ENCODE data around the gene SLC19A1.
"Not testable (repeated sequence)": the region's sequence is repeated elsewhere in the genome, so short reads cannot be mapped to it uniquely, and the experiment has no call there.

The SLC19A1 gene

DNA sequence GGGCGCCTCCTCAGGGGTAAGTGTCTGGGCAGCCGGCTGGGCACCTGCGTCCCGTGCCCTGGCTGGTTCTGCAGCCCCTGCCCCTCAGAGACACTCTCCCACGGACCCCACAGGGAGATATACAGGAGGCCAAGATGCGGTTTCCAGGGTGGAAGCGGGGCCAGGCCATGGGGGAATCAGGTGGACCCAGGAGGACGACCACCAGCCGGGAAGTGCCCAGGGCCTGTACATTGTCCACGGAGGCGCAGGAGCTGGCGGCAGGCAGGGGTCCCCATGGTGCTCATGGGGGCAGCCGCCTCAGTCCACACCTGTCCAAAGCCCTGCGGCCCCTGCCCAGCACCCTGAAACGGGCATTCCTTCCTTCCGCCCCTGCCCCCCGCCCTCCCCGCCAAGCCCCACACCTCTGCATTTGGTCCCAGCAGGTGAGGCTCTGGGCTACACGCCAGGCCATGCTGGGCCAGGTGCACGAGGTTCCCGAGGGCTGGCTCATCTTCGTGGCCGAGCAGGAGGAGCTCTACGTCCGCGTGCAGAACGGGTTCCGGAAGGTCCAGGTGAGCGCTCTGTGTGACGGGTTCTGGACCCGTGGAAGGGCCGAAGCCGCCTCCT lies 36.7 kb downstream of the SLC19A1 start:
- peaks cover 2% of the 10 kb centered on the region for H3K9me3 Mint-ChIP-seq
- TF ChIP-seq CTCF (IDR thresholded peaks at IDR 0.05; ENCODE audit: unreplicated experiment in 3 of 3), result no peak

DNA sequence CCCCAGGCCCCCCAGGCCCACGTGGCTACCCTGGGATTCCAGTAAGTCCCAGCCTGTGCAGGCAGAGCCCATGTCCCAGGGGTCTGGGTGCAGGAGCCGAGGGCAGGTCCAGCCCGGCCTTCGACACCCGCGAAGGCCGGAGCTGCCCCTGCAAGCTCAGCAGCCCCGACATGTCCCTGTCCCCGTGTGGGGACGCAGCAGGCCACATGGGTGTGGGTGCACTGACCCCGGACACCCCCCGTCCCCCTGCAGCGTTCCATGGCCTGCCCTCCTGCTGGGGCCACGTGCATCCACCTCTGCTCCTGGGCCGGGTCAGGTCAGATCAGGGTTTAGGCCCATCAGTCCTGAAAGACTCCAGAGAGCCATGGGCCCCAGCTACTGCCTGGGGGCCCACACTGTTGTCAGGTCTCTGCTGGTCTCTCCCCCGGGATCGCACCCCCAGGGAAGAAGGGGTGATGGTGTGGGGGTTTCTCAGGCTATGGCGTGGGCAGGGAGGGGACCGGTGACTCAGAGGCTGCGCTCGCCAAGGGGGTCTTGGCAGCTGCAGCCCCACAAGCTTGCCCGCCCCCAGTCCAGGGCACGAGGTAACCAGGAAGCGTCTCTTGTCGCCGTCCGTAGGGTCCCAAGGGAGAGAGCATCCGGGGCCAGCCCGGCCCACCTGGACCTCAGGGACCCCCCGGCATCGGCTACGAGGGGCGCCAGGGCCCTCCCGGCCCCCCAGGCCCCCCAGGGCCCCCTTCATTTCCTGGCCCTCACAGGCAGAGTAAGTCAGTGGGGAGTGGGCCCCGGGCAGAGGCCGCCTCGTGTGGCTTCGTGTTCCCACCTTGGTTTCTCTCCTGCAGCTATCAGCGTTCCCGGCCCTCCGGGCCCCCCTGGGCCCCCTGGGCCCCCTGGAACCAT lies 37.5 kb downstream of the SLC19A1 start:
- peaks cover 9% of the 10 kb centered on the region for H3K36me3 Mint-ChIP-seq (ENCODE audit: low read depth)
- no peaks in the 10 kb centered on the region for H3K4me1 Mint-ChIP-seq
- no peak overlapping the region for H3K27ac Mint-ChIP-seq
- H3K9me3 Mint-ChIP-seq, result peaks cover 2% of the 10 kb centered on the region
- no peaks in the 10 kb centered on the region for H3K27me3 Mint-ChIP-seq (ENCODE audit: low read depth)
- no peak for TF ChIP-seq CTCF (IDR thresholded peaks at IDR 0.05; ENCODE audit: unreplicated experiment in 3 of 3)
- no peak overlapping the region for H3K4me3 Mint-ChIP-seq

More for the DNA sequence above, 36.7 kb downstream of the SLC19A1 start:
- Mint-ChIP-seq H3K36me3 (ENCODE audit: low read depth) (peaks cover 8% of the 10 kb centered on the region), H3K27ac (no peak overlapping the region), H3K4me3 (no peak overlapping the region), H3K4me1 (no peaks in the 10 kb centered on the region), H3K27me3 (ENCODE audit: low read depth) (no peaks in the 10 kb centered on the region)

DNA sequence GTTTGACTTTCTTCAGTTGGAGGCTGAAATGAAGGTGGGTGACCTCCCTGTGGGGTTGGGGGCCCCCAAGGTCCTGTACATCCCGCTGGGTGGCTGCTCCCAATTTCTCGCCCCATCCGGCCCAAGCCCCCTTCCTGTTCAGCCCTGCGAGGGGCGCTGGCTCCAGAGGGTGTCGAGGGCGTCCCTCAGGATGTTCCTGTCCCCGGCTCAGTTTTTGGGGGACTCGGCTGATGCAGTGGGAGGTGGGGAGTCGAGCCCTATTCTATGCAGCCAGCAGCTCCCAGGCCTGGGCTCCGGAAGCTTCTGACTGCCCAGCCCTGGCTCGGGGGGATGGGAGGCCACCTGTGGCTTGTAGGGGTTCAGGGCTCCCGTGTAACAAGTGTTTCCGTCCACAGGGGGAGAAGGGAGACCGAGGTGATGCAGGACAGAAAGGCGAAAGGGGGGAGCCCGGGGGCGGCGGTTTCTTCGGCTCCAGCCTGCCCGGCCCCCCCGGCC lies 38.2 kb downstream of the SLC19A1 start:
- no peaks in the 10 kb centered on the region for H3K4me1 Mint-ChIP-seq
- H3K4me3 Mint-ChIP-seq, result no peak overlapping the region
- peaks cover 2% of the 10 kb centered on the region for H3K9me3 Mint-ChIP-seq
- no peaks in the 10 kb centered on the region for H3K27me3 Mint-ChIP-seq (ENCODE audit: low read depth)
- H3K27ac Mint-ChIP-seq, result no peak overlapping the region
- no peak for TF ChIP-seq CTCF (IDR thresholded peaks at IDR 0.05; ENCODE audit: unreplicated experiment in 3 of 3)
- peaks cover 14% of the 10 kb centered on the region for H3K36me3 Mint-ChIP-seq (ENCODE audit: low read depth)

DNA sequence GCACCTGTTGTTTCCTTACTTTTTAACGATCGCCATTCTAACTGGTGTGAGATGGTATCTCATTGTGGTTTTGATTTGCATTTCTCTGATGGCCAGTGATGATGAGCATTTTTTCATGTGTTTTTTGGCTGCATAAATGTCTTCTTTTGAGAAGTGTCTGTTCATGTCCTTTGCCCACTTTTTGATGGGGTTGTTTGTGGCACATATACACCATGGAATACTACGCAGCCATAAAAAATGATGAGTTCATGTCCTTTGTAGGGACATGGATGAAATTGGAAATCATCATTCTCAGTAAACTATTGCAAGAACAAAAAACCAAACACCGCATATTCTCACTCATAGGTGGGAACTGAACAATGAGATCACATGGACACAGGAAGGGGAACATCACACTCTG lies 39.0 kb downstream of the SLC19A1 start:
- not testable (repeated sequence) for H3K9me3 Mint-ChIP-seq; H3K27me3 Mint-ChIP-seq (ENCODE audit: low read depth); H3K4me1 Mint-ChIP-seq; H3K4me3 Mint-ChIP-seq; H3K27ac Mint-ChIP-seq
- peaks cover 20% of the 10 kb centered on the region for H3K36me3 Mint-ChIP-seq (ENCODE audit: low read depth)

GRCh38 chr21:45502600-45502999 lies 39.6 kb downstream of the SLC19A1 start:
- no peak overlapping the region for H3K4me3 Mint-ChIP-seq
- H3K27ac Mint-ChIP-seq, result no peak overlapping the region
- H3K36me3 Mint-ChIP-seq (ENCODE audit: low read depth), result peaks cover 20% of the 10 kb centered on the region
- no peaks in the 10 kb centered on the region for H3K27me3 Mint-ChIP-seq (ENCODE audit: low read depth)
- TF ChIP-seq CTCF (IDR thresholded peaks at IDR 0.05; ENCODE audit: unreplicated experiment in 3 of 3), result no peak
- H3K4me1 Mint-ChIP-seq, result no peaks in the 10 kb centered on the region
- peaks cover 2% of the 10 kb centered on the region for H3K9me3 Mint-ChIP-seq

GRCh38 chr21:45502006-45502345 lies 40.3 kb downstream of the SLC19A1 start:
- TF ChIP-seq CTCF (IDR thresholded peaks at IDR 0.05; ENCODE audit: unreplicated experiment in 3 of 3), result no peak
- Mint-ChIP-seq H3K9me3 (peaks cover 2% of the 10 kb centered on the region), H3K27me3 (ENCODE audit: low read depth) (no peaks in the 10 kb centered on the region), H3K27ac (no peak overlapping the region), H3K4me1 (no peaks in the 10 kb centered on the region), H3K4me3 (no peak overlapping the region), H3K36me3 (ENCODE audit: low read depth) (peaks cover 20% of the 10 kb centered on the region)

DNA sequence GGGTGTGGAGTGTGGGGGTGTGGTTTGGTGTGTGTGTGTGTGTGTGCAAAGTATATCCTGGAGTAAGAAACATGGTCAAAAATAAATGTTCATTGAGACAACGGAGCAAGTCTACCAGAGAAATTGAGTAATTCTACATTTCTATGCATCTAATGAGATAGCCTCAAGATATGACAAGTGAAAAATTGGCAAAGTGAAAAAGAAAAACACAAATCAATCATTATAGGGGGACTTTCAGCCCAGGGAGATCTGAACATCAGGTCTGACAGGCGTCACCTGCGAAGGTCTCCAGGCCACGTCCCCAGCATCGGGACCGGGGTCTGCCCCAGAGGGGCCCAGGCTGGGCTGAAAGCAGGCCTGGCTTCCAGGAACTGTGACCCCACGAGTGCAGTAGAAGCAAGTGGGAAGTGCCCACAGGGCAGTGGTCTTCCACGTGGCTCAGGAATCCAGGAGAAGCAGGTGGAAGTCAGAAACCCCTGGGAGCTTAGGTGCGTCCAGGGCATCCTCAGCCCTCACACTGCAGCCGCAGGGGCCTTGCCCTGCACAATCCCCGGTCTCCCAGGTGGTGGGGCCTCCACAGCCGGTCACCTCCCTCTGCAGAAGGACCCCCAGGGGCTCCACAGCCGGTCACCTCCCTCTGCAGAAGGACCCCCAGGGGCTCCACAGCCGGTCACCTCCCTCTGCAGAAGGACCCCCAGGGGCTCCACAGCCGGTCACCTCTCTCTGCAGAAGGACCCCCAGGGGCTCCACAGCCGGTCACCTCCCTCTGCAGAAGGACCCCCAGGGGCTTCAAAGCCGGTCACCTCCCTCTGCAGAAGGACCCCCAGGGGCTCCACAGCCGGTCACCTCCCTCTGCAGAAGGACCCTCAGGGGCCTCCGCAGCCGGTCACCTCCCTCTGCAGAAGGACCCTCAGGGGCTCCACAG lies 40.9 kb downstream of the SLC19A1 start:
- not testable (repeated sequence) for H3K27ac Mint-ChIP-seq; H3K9me3 Mint-ChIP-seq; H3K4me3 Mint-ChIP-seq; H3K27me3 Mint-ChIP-seq (ENCODE audit: low read depth); H3K4me1 Mint-ChIP-seq
- H3K36me3 Mint-ChIP-seq (ENCODE audit: low read depth), result peaks cover 20% of the 10 kb centered on the region
